NCI-H446 (cell line): Measurements from ENCODE around the gene IQCF2.
"Not testable (repeated sequence)": the region's sequence is repeated elsewhere in the genome, so short reads cannot be mapped to it uniquely, and the experiment has no call there.

Experiments used
- DNase-seq, 2 experiments: peaks; one replicate each; lab custom pipeline; 2025; lab: John Stamatoyannopoulos, UW

IQCF2 gene

DNA sequence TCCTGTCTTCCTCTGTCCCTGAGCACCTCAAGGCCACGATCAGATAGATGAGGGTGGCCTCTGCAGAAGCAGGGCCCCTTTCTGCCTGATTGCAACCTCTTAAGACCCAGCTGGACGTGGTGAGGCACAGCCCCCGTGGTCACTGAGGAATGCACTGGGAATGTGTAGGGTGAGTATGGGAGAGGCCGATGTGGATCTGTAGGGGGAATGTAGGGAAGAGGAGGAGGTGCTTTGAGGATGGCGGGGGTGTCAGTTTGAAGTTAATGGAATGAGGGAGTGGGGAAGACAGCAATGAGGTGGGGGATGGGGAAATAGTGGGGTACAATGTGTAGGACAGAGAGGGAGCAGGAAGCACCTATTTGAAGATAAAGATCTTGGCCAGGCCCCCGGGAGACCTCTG, 14.8 kb downstream of the IQCF2 start:
- DNase-seq: no peak

DNA sequence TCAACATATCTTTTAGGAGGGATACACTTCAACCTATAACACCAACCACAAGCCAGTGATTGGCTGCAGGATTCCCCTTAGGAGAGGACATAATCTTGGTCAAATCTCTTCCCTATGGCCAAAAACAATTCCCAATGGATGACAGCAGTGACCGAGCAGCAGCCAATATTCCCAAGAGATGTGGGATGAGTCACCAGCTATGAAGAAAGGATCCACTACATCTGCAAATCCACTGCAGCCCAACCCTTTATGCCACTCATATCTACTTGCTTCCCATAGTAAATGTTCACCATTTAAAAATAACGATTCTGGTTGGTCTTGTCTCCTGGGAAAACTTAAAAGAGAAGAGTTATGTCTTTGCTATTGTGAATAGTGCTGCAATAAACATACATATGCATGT, 18.5 kb downstream of the IQCF2 start:
- no peak for DNase-seq

DNA sequence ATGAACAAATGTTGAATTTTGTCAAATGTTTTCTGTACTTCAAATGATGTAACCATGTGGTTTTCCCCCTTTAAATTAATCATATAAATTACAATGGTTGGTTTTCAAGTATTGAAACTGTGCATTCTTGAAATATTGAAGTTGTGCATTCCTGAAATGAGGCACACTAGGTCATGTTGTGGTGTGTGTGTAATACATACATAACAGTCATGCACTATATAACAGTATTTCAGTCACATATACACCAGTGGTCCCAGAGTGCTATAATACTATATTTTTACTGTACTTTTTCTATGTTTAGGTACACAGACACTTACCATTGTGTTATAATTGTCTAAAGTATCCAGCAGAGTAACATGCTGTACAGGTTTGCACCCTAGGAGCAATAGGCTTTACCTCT, 25.0 kb downstream of the IQCF2 start:
- DNase-seq: no peak

DNA sequence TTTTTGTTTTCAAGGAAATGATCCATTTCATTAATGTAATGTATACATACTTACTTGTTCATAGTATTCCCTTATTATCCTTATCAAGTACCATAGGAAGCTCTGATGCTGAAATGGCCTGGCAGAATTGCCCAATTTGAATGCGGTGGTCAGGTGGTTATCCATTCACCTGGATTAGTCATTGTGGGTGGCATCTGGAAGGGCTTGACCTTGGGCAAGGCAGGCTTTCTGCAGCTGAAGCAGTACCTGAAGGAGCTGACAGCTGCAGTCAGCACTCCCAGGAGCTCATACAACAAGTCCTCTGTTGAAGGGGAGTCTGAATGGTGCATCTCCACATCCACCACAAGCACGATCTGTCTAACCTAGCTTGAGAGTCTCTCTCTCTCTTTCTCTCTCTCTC, 26.2 kb downstream of the IQCF2 start:
- DNase-seq: no peak

DNA sequence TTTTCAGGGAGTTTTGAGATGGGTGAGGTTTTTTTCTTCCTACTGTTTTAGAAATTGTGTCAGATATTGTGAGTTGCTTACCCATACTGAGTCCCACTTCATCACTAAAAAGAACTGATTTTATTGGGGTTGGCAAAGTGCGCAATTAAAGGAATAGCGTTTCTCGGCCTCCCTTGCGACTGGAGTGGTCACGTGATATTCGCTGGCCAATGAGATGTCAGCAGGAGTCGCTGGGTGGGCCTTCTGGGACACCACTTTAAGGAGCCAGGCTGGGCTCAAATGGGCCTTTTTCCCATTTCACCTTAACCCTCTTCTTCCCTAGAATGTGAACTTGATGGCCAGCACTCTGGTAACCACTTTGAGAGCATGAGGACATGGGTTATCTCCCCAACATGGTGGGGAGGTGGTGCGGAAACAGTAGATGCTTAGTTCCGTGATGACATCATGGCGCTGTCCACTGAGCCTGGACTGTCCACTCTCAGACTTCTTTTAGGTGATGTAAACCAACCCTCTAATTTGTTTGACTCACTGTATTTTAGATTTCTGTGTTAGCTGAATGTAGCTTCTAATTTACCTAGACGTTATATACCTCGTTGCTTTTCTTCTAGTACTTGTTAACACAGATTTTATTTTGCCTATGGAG, 27.2 kb downstream of the IQCF2 start:
- DNase-seq: no peak

DNA sequence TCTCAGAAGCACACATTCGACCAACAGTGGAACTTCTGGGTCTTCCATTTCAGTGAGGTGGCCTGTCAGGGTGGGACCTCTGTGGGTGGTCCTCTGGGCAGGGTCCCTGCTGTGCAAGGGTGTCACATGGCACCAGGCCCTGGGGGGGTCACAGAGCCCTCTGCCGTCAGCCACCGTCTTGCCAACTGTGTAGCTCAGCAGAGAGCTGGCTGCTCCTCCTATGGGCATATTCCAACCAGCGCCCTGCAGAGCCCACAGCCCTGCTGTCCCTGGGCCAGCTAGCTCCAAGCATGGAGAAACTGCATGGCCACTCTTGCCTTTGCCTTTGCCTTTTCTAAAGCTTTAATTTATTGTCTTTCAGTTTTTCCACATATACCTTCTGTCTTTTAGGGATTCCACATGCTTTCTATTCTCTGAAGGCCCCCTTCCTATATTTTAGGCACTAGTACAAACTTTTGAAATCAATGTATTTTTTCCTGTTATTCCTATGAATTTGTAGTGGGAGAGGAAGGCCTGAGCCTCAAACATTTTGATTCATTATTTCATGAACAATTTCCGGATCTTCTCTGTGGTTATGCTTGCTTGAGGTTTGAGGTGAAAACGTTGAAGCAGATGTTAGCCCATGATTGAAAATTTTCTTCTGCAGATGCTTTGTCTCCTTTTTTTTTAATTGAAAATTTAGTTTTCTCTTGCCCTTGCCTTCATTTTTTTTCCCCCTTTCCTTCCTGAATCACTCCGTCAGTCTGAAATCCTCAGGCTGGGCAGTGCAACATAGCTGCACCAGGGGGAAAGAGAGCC, 30.0 kb downstream of the IQCF2 start:
- DNase-seq: no peak

DNA sequence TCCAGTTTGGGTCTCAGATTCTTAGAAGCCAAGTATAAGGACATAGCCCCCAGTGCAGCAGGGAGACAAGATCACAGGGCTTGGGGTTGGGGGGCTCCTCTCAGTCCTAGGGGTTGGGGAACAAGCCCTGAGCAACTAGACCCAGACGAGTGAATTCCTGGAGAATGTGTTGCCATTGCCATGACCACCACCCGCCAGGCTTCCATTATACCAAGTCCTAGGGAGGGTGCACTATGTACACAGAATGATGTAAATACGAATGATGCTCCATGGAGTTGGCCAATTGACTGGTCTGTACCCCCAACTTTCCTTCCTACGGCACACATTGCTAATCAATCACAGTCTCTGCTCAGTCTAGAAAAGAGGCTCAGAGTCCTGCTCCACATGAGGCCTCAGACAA, 33.0 kb downstream of the IQCF2 start:
- DNase-seq: no peak

DNA sequence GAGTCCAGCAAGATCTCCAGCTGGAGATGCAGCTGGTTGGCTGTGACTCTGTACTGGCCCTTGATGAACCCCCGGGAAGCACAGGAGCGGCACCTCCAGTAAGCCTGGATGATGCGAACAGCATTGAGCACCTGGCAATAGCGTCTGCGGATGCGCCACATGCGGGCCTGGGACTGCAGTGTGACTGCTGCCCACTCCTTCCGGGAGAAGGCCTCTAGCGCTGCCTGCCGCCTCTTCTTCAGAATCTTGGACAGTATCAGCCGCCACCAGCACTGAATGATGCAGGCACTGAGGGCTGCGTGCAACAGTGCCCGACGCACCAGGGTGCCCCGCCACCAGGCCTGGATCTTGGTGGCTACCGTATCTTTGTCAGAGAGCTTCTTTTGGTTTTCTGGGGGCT, 33.5 kb downstream of the IQCF2 start:
- DNase-seq: no peak

DNA sequence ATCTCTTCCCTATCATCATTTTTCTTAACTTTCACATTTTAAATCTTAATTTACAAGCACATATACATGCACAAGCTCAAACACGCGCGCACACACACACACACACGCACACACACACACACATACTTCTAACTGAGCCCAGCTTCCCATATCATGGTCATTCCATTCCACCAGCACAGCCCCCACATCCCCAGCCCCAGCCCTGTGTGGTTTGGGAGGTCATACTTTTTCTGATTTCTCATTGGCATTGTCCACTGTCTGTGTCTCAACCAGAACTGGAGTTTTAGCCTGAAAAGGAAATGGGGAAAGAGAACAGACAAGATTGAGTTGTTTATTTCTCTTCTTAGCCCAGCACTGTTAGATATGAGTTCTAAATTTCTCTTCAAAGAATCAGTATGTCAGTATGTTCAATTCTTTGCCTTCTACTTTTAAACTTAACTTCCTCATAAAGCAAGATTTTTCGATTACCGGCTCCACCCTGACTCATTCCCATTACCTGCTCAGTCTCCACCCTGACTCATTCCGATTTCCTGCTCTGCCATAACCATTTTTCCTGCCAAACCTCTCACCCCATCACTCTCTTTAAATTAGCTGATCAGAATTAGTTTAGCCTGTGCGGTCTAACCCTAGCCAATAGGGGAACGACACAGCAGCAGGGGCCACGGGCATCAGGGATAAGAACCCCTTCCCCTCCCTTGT, 35.3 kb downstream of the IQCF2 start:
- no peak for DNase-seq

DNA sequence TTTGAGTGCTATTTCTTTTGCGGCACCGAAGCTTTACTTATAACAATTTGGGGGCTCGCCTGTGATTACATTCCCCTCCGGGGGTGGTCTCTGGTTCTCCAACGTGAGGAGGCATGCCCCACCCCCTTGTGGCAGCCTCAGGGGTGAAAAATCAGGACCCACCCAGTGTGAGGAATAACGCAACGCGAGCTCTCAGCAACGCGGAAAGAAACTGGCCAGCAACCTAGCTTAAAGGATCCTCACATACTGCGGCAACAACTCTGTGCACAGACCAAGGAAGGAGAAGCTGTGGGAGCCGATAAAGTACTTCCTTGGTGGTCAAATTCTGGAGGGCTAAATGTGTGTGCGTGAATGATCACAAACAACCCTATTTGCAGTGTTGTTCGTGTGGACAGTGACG, 36.0 kb downstream of the IQCF2 start:
- no peak for DNase-seq

DNA sequence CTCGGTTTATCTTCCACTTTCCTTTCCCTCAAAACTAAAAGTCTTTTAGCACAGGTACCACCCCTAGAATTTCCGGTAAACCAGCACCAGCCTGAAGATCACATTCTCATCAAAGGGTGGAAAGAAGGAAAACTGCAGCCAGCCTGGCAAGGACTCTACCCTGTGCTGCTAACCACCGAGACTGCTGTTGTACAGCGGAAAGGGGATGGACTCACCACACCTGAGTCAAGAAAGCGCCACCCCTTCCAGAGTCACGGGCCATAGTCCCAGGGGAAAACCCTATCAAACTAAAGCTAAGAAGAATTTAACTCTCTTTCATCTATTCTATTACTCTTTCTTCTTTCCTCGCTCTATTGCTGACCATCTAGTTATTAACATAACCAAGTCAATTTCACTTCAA, 38.6 kb downstream of the IQCF2 start:
- DNase-seq: not testable (repeated sequence)

DNA sequence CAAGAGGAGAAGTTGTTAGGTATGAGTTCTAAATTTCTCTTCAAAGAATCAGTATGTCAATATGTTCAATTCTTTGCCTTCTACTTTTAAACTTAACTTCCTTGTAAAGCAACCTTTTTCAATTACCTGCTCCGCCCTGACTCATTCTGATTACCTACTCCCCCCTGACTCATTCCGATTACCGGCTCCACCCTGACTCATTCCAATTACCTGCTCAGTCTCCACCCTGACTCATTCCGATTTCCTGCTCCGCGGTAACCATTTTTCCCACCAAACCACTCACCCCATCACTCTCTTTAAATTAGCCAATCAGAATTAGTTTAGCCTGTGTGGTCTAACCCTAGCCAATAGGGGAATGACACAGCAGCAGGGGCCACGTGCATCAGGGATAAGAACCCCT, 40.9 kb downstream of the IQCF2 start:
- not testable (repeated sequence) for DNase-seq

DNA sequence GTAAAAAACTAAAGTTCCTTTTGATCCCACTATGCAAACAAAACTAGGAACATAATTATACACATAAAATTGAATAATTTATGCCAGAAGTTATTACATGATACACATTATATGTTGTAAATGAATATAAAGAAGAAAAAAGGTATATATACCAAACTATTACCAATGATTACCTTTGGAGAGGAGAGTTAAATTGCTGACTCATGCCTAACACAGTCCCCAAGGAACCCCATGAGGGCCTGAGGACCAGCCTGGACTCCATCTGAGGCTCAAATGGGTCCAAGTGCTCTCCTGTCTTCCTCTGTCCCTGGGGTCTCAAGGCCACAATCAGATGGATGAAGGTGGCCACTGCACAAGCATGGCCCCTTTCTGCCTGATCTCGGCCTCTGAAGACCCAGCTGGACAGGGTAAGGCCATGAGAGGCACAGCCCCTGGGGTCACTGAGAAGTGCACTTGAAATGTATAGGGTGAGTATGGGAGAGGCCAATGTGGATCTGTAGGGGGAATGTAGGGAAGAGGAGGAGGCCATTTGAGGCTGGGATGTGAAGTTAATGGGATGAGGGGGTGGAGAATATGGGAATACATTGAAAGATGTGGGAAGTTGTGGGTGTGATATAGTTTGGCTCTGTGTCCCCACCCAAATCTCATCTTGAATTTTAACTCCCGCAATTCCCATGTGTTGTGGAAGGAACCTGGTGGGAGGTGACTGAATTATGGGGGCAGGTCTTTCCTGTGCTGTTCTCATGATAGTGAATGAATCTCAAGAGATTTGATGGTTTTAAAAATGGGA, 42.8 kb downstream of the IQCF2 start:
- no peak for DNase-seq

DNA sequence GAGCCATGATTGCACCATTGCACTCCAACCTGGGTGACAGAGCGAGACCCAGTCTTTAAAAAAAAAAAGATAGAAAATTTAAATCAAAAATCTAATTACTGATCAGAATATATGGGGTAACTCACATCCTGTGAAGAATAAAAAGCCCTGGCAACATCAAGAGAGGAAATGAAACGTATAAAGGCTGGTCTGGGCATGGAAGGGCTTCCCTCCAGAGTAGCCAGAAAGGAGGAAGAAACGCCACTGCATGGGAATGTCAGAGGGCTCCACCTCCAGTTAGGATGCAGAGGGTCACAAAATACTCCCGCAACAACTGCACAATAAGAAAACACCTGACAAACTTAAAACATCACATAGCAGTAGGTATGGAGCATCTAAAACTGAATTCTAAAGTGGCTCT, 46.6 kb downstream of the IQCF2 start:
- DNase-seq: no peak
